Activated T-cell treated with anti-CD3 and anti-CD28 coated beads, Interleukin-2, amount 50 U/mL, for 72 hours (primary cell): ENCODE data around the gene WBP1L. TPM values are rescaled to one million over a fixed set of nuclear protein-coding genes. Genes with fewer than 3 reads are reported as not detected.

Experiments
- ATAC-seq, 2 donors: fragments of 150-1000 bp; cut with Tn5 transposase; replicated peaks in 1 of 2; 2 replicates each; pipeline ENCODE4 v1.10.0; 2021; ENCODE audit warnings: moderate library complexity in 2 of 2, mild to moderate bottlenecking in 1 of 2
- DNase-seq, 2 donors: peaks; one replicate each; pipeline ENCODE4 v3.0.0; 2021 to 2022; ENCODE audit warnings: mixed read lengths in 1 of 2
- H3K27ac Mint-ChIP-seq: one replicate; pipeline ENCODE4 v1.8.0; 2022; ENCODE audit warnings: mild to moderate bottlenecking, moderate library complexity, mixed read lengths
- H3K27me3 Mint-ChIP-seq: one replicate; pipeline ENCODE4 v1.8.0; 2022; ENCODE audit warnings: low read depth, mixed read lengths
- H3K36me3 Mint-ChIP-seq, 2 donors: one replicate each; pipeline ENCODE4 v1.8.0; 2022; ENCODE audit warnings: mixed read lengths in 2 of 2, mild to moderate bottlenecking in 1 of 2; ENCODE audit not compliant: insufficient read depth in 2 of 2
- H3K4me1 Mint-ChIP-seq: one replicate; pipeline ENCODE4 v1.8.0; 2022; ENCODE audit warnings: low read depth, mixed read lengths
- H3K4me3 Mint-ChIP-seq, 2 donors: one replicate each; pipeline ENCODE4 v1.8.0; 2022; ENCODE audit warnings: mild to moderate bottlenecking in 2 of 2, mixed read lengths in 2 of 2, moderate library complexity in 2 of 2
- H3K9me3 Mint-ChIP-seq, 2 donors: one replicate each; pipeline ENCODE4 v1.8.0; 2022; ENCODE audit warnings: mixed read lengths in 2 of 2
- total RNA-seq, 2 donors: library from RNA; stranded (reverse); gene quantifications; one replicate each; pipeline ENCODE4 v1.2.3, GENCODE V29; 2022

WBP1L gene
- total RNA-seq, 2 donors from 2014 or later: 19.6 to 20.1 TPM

- Mint-ChIP-seq H3K4me1 (no peaks in the 10 kb centered on the region), H3K27ac (no peak overlapping the region), H3K27me3 (peaks cover under 1% of the 10 kb centered on the region), H3K9me3 (no peaks in the 10 kb centered on the region), H3K36me3 (peaks cover 0 to 5% of the 10 kb centered on the region in 2 donors), H3K4me3 (no peak overlapping the region)
- no peak for DNase-seq
- no peak for ATAC-seq
Measured at GRCh38 chr10:102863660-102864059, 119.9 kb downstream of the WBP1L start.

DNA sequence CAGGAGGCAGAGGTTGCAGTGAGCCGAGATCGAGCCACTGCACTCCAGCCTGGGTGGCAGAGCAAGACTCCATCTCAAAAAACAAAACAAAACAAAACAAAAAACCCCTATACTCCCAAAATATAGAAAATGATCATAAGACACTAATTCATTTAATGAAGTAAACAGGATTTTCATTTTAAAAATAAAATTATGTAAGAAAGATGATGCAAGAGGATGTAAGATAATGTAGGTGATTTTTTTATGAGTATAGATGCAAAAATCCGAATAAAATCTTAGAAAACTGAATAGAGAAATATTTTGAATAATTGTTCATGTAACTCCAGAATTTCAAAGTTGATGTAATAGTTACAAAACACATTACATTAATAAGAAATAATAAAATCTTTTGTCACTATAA lies 121.9 kb downstream of the WBP1L start:
- Mint-ChIP-seq H3K4me1 (peaks cover 16% of the 10 kb centered on the region), H3K36me3 (peaks cover 0 to 5% of the 10 kb centered on the region in 2 donors), H3K4me3 (no peak overlapping the region), H3K27me3 (peaks cover 18% of the 10 kb centered on the region), H3K27ac (no peak overlapping the region), H3K9me3 (no peaks in the 10 kb centered on the region)
- ATAC-seq (no peak), DNase-seq (no peak)

Other genes with a start within 250 kb of the WBP1L start
- 10 to 100 TPM; 61.6 to 68.3 TPM for gene ACTR1A, start 241.2 kb upstream of the WBP1L start, total RNA-seq
- 1 to 10 TPM; 9.1 to 9.2 TPM for gene SUFU, start 240.0 kb upstream of the WBP1L start, total RNA-seq
- gene TRIM8, start 99.5 kb upstream of the WBP1L start, total RNA-seq: 10 to 100 TPM; 57.9 to 58.2 TPM
- 1 to 10 TPM; 8.0 to 8.7 TPM for gene ARL3, start 29.6 kb upstream of the WBP1L start, total RNA-seq
- gene SFXN2, start 29.3 kb upstream of the WBP1L start, total RNA-seq: 10 to 100 TPM in 1 of 2 donors, 1 to 10 TPM in 1; 7.5 to 10.4 TPM
- not detected for gene CYP17A1, start 93.5 kb downstream of the WBP1L start, total RNA-seq
- gene BORCS7, start 110.3 kb downstream of the WBP1L start, total RNA-seq: 1 to 10 TPM; 8.3 to 8.6 TPM
- gene AS3MT, start 125.5 kb downstream of the WBP1L start, total RNA-seq: under 1 TPM; 0.39 to 0.67 TPM
- 10 to 100 TPM in 1 of 2 donors, 1 to 10 TPM in 1; 9.0 to 10.9 TPM for gene CNNM2, start 174.3 kb downstream of the WBP1L start, total RNA-seq